ENCODE data around the gene KIF21B.

Gene KIF21B

DNA sequence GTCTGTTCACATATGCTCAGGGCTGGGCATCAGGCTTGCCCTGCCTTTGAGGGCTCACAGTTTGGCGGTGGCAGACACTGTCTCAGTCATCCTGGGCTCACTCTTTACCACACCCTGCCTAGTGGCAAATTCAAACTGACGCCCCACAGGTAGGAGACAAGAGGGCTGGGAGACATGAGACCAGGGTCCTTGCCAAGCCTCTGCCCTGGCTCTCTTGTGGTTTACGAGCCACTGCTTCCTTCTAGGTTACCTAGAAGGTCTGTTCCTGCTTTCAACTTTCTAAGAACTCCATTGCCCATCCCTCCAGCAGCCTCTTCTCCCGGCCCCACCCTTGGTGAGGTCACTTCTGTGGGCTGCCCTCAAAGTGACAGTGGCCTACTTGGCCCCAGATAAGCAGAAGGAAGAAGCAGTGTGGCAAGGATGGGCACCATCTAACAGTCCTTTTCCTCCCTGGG is 10.5 kb downstream of the KIF21B start:
- Histone ChIP-seq H3K27ac (ENCODE audit: insufficient read depth, low read depth, low read length, poor library complexity, severe bottlenecking) (no peak overlapping the region), H3K36me3 (ENCODE audit: control insufficient read depth, insufficient read depth, low read length) (no peaks in the 10 kb centered on the region), H3K4me3 (ENCODE audit: insufficient read depth, low read depth, low read length) (no peak overlapping the region), H3K9me3 (ENCODE audit: control insufficient read depth, low read length) (no peaks in the 10 kb centered on the region), H3K27me3 (ENCODE audit: control insufficient read depth, insufficient read depth, low read length, poor library complexity, severe bottlenecking) (no peaks in the 10 kb centered on the region), H3K4me1 (ENCODE audit: control insufficient read depth, insufficient read depth, low read length) (peaks cover 72% of the 10 kb centered on the region)
- WGBS, 2 experiments: 93 to 95% methylated on average over 4 of the region's 4 CpGs

GRCh38 chr1:201011616-201012015 is 11.9 kb downstream of the KIF21B start:
- no peak overlapping the region for H3K27ac ChIP-seq (ENCODE audit: insufficient read depth, low read depth, low read length, poor library complexity, severe bottlenecking)

GRCh38 chr1:201009962-201010645 is 13.4 kb downstream of the KIF21B start:
- Histone ChIP-seq H3K27ac (ENCODE audit: insufficient read depth, low read depth, low read length, poor library complexity, severe bottlenecking) (peak overlapping the region; percentile 56), H3K4me3 (ENCODE audit: insufficient read depth, low read depth, low read length) (no peak overlapping the region), H3K36me3 (ENCODE audit: control insufficient read depth, insufficient read depth, low read length) (no peaks in the 10 kb centered on the region), H3K9me3 (ENCODE audit: control insufficient read depth, low read length) (no peaks in the 10 kb centered on the region), H3K27me3 (ENCODE audit: control insufficient read depth, insufficient read depth, low read length, poor library complexity, severe bottlenecking) (no peaks in the 10 kb centered on the region), H3K4me1 (ENCODE audit: control insufficient read depth, insufficient read depth, low read length) (peaks cover 47% of the 10 kb centered on the region)
- 61 to 64% methylated on average over 11 of the region's 11 CpGs for WGBS, 2 experiments

More at GRCh38 chr1:201011616-201012015, 11.9 kb downstream of the KIF21B start:
- no peaks in the 10 kb centered on the region for H3K9me3 ChIP-seq (ENCODE audit: control insufficient read depth, low read length)
- no peaks in the 10 kb centered on the region for H3K36me3 ChIP-seq (ENCODE audit: control insufficient read depth, insufficient read depth, low read length)
- peaks cover 60% of the 10 kb centered on the region for H3K4me1 ChIP-seq (ENCODE audit: control insufficient read depth, insufficient read depth, low read length)
- H3K4me3 ChIP-seq (ENCODE audit: insufficient read depth, low read depth, low read length): no peak overlapping the region
- WGBS, 2 experiments: 86 to 90% methylated on average over 3 of the region's 3 CpGs
- H3K27me3 ChIP-seq (ENCODE audit: control insufficient read depth, insufficient read depth, low read length, poor library complexity, severe bottlenecking): no peaks in the 10 kb centered on the region

DNA sequence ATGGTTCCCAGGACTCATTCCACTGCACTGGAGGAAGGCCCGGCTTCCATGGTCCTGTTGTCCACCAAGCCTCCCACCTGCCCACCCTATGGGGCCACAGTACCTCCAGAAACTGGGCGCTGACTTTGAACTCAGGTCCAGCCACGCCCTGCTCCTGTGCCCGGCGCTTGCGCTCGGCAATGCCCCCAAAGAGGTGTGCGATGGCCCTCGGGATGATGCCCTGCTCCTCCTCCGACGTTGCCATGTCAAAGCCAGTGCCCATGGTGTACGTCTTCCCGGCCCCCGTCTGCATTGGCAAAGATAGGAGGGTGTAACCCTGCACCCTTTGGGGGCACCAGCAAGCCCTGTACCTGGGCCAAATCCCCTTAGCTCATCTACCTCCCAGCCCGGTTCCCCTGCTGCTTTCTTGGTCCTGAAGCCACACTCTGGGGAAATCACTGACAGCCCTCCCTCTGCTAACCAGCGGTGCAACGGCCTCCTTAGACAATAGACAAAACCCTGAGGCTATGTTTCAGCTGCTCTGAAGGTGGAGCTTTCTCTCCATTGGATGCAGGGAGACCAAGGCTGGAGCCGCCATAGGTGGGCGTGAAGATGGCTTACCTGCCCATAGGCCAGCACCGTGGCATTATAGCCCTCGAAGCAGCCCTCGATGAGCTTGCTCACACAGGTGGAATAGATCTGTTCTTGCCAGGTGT is 14.7 kb downstream of the KIF21B start:
- Histone ChIP-seq H3K27ac (ENCODE audit: insufficient read depth, low read depth, low read length, poor library complexity, severe bottlenecking) (no peak overlapping the region), H3K27me3 (ENCODE audit: control insufficient read depth, insufficient read depth, low read length, poor library complexity, severe bottlenecking) (no peaks in the 10 kb centered on the region), H3K9me3 (ENCODE audit: control insufficient read depth, low read length) (no peaks in the 10 kb centered on the region), H3K4me3 (ENCODE audit: insufficient read depth, low read depth, low read length) (no peak overlapping the region), H3K36me3 (ENCODE audit: control insufficient read depth, insufficient read depth, low read length) (no peaks in the 10 kb centered on the region), H3K4me1 (ENCODE audit: control insufficient read depth, insufficient read depth, low read length) (peaks cover 36% of the 10 kb centered on the region)
- WGBS, 2 experiments: 88 to 90% methylated on average over 22 of the region's 22 CpGs

DNA sequence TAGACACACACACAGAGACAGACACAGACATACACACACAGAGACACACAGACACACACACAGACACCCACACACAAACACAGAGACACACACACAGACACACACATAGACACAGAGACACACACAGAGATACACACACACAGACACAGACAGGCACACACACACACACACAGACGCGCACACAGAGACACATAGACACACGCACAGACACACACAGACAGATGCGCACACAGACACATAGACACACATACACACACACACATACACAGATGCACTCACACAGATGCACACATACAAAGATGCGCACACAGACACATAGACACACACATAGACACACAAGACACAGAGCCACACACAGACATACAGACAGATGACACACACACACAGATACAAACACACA is 16.0 kb downstream of the KIF21B start:
- Histone ChIP-seq H3K27ac (ENCODE audit: insufficient read depth, low read depth, low read length, poor library complexity, severe bottlenecking) (no peak overlapping the region), H3K9me3 (ENCODE audit: control insufficient read depth, low read length) (no peaks in the 10 kb centered on the region), H3K4me1 (ENCODE audit: control insufficient read depth, insufficient read depth, low read length) (peaks cover 35% of the 10 kb centered on the region), H3K36me3 (ENCODE audit: control insufficient read depth, insufficient read depth, low read length) (no peaks in the 10 kb centered on the region), H3K27me3 (ENCODE audit: control insufficient read depth, insufficient read depth, low read length, poor library complexity, severe bottlenecking) (no peaks in the 10 kb centered on the region), H3K4me3 (ENCODE audit: insufficient read depth, low read depth, low read length) (no peak overlapping the region)
- WGBS, 2 experiments: 94 to 97% methylated on average over 5 of the region's 5 CpGs

DNA sequence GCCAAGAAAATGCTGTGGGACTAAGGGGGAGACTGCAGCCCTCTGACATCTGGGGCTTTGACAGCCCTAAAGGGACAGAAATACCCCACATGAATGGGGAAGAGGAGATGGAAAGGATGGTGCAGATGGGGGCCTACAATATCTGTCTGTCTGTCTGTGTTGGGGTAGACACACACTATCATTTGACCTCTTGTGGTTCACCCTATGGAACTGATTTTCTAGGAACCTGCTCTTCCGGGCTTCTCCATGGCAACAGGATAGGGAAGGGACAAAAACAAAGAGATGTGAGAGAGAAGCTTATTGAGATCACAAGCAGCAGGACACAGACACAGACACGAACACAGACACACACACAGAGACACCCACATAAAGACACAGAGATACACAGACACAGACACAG is 17.1 kb downstream of the KIF21B start:
- Histone ChIP-seq H3K36me3 (ENCODE audit: control insufficient read depth, insufficient read depth, low read length) (no peaks in the 10 kb centered on the region), H3K4me3 (ENCODE audit: insufficient read depth, low read depth, low read length) (no peak overlapping the region), H3K27me3 (ENCODE audit: control insufficient read depth, insufficient read depth, low read length, poor library complexity, severe bottlenecking) (no peaks in the 10 kb centered on the region), H3K4me1 (ENCODE audit: control insufficient read depth, insufficient read depth, low read length) (peaks cover 28% of the 10 kb centered on the region), H3K9me3 (ENCODE audit: control insufficient read depth, low read length) (no peaks in the 10 kb centered on the region), H3K27ac (ENCODE audit: insufficient read depth, low read depth, low read length, poor library complexity, severe bottlenecking) (no peak overlapping the region)
- 69 to 71% methylated on average over 2 of the region's 2 CpGs for WGBS, 2 experiments

- Histone ChIP-seq H3K27me3 (ENCODE audit: control insufficient read depth, insufficient read depth, low read length, poor library complexity, severe bottlenecking) (no peaks in the 10 kb centered on the region), H3K27ac (ENCODE audit: insufficient read depth, low read depth, low read length, poor library complexity, severe bottlenecking) (no peak overlapping the region), H3K36me3 (ENCODE audit: control insufficient read depth, insufficient read depth, low read length) (no peaks in the 10 kb centered on the region), H3K4me1 (ENCODE audit: control insufficient read depth, insufficient read depth, low read length) (peaks cover 13% of the 10 kb centered on the region), H3K9me3 (ENCODE audit: control insufficient read depth, low read length) (no peaks in the 10 kb centered on the region), H3K4me3 (ENCODE audit: insufficient read depth, low read depth, low read length) (no peak overlapping the region)
- WGBS, 2 experiments: 95% methylated on average over 14 of the region's 14 CpGs
Observed at GRCh38 chr1:201004732-201005131, 18.8 kb downstream of the KIF21B start.

- H3K36me3 ChIP-seq (ENCODE audit: control insufficient read depth, insufficient read depth, low read length): no peaks in the 10 kb centered on the region
- H3K4me1 ChIP-seq (ENCODE audit: control insufficient read depth, insufficient read depth, low read length): peaks cover 8% of the 10 kb centered on the region
- H3K27ac ChIP-seq (ENCODE audit: insufficient read depth, low read depth, low read length, poor library complexity, severe bottlenecking): no peak overlapping the region
- no peaks in the 10 kb centered on the region for H3K9me3 ChIP-seq (ENCODE audit: control insufficient read depth, low read length)
- H3K27me3 ChIP-seq (ENCODE audit: control insufficient read depth, insufficient read depth, low read length, poor library complexity, severe bottlenecking): no peaks in the 10 kb centered on the region
- 96% methylated on average over 6 of the region's 6 CpGs for WGBS, 2 experiments
- H3K4me3 ChIP-seq (ENCODE audit: insufficient read depth, low read depth, low read length): no peak overlapping the region
Observed at GRCh38 chr1:201004154-201004553, 19.4 kb downstream of the KIF21B start.

DNA sequence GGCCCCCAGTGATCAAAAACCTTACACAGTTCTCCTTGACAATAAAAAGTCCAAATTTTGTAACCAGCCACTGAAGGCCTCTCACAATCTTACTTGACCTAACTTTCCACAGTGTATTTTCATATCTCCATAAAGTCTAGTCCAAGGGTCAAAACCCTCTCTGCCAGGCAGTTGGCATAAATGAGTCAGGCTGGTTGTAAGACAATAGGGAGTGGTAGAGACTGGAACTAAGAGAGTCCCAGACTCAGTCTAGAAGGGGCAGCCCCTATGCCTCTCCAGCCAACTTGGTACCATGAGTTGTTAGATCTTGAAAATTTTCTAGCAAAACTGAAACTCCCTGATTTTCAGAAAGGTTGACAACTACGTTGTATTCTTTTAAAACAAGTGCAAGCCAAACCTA is 21.0 kb downstream of the KIF21B start:
- H3K36me3 ChIP-seq (ENCODE audit: control insufficient read depth, insufficient read depth, low read length): no peaks in the 10 kb centered on the region
- whole genome bisulfite sequencing, 2 experiments: 96% methylated on average over 1 of the region's 1 CpG

DNA sequence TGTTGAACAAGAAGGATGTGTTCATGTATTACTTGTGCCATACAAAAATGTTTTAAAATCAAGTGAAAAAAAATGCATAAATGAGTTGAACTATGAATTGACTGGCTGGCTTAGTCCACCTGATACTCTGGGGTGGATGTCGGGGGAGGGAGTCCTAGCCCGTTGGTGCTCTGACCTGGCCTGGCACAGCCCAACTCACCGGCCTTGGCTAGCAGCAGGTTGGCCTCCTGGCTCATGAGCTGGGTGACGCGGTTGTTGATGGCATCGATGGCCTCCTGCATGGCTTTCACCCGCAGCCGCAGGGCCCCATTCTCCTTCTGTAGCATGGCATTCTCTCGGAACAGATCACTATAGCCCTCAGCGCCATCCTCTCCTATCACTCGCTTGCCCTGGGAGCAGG is 21.6 kb downstream of the KIF21B start:
- H3K36me3 ChIP-seq (ENCODE audit: control insufficient read depth, insufficient read depth, low read length): no peaks in the 10 kb centered on the region
- H3K9me3 ChIP-seq (ENCODE audit: control insufficient read depth, low read length): no peaks in the 10 kb centered on the region
- 79 to 88% methylated on average over 11 of the region's 11 CpGs for WGBS, 2 experiments
- H3K27me3 ChIP-seq (ENCODE audit: control insufficient read depth, insufficient read depth, low read length, poor library complexity, severe bottlenecking): no peaks in the 10 kb centered on the region
- no peak overlapping the region for H3K27ac ChIP-seq (ENCODE audit: insufficient read depth, low read depth, low read length, poor library complexity, severe bottlenecking)
- H3K4me1 ChIP-seq (ENCODE audit: control insufficient read depth, insufficient read depth, low read length): peaks cover 2% of the 10 kb centered on the region
- H3K4me3 ChIP-seq (ENCODE audit: insufficient read depth, low read depth, low read length): no peak overlapping the region

More for the DNA sequence above, 21.0 kb downstream of the KIF21B start:
- H3K4me3 ChIP-seq (ENCODE audit: insufficient read depth, low read depth, low read length): no peak overlapping the region
- no peaks in the 10 kb centered on the region for H3K27me3 ChIP-seq (ENCODE audit: control insufficient read depth, insufficient read depth, low read length, poor library complexity, severe bottlenecking)
- H3K4me1 ChIP-seq (ENCODE audit: control insufficient read depth, insufficient read depth, low read length): peaks cover 2% of the 10 kb centered on the region
- H3K27ac ChIP-seq (ENCODE audit: insufficient read depth, low read depth, low read length, poor library complexity, severe bottlenecking): no peak overlapping the region
- H3K9me3 ChIP-seq (ENCODE audit: control insufficient read depth, low read length): no peaks in the 10 kb centered on the region

Data from ectodermal cell (in vitro differentiated cells).